Endothelial cell of umbilical vein (primary cell): ENCODE measurements around the gene ERMAP. TPM values are rescaled to one million over a fixed set of nuclear protein-coding genes. Genes with fewer than 3 reads are reported as not detected.
"Not testable (repeated sequence)": the region's sequence is repeated elsewhere in the genome, so short reads cannot be mapped to it uniquely, and the experiment has no call there.

ENCODE experiments used
- BruUV-seq: library from RNA; stranded (reverse); fragments of 400-500 nt; replicated peaks from 2 replicates; lab custom pipeline; 2021; lab: Mats Ljungman, UMichigan
- CTCF ChIA-PET: fragments of 300-600, 350-600 bp; sonication (Branson Sonifier 250); formaldehyde crosslinking; loops from one replicate; lab custom pipeline; 2021; ENCODE audit warnings: antibody characterized with exemption, inconsistent platforms; lab: Charles Lee
- POLR2A ChIA-PET: fragments of 300-600, 350-600 bp; sonication (Branson Sonifier 250); formaldehyde crosslinking; loops from one replicate; lab custom pipeline; 2021; ENCODE audit warnings: antibody characterized with exemption, inconsistent platforms; lab: Charles Lee
- DNase-seq: peaks from one replicate; pipeline ENCODE4 v3.0.0-alpha.2; 2011; ENCODE audit warnings: low read depth, low spot score
- FAIRE-seq: peaks from 2 replicates; lab custom pipeline; 2011; peaks lifted over from hg19 to GRCh38; lab: Jason Lieb, UNC
- H2AFZ ChIP-seq: 2 replicates; pipeline ENCODE4 v1.6.0; 2012; ENCODE audit warnings: low read depth, low read length, control low read depth, inconsistent platforms
- H3K27ac ChIP-seq: 2 replicates; pipeline ENCODE4 v1.5.1; 2011; ENCODE audit warnings: low read depth, mild to moderate bottlenecking, control low read depth, low read length, moderate library complexity; ENCODE audit not compliant: insufficient read depth
- H3K27me3 ChIP-seq, 2 experiments: 2 replicates each; pipeline versions ENCODE4 v1.6.0 to v1.6.1; 2011; ENCODE audit warnings: low read length in 2 of 2, mixed read lengths in 1 of 2; ENCODE audit not compliant: control insufficient read depth in 2 of 2, insufficient read depth in 2 of 2
- H3K36me3 ChIP-seq, 2 experiments: 2 replicates in 1 of 2; 3 replicates in 1 of 2; pipeline ENCODE4 v1.5.1; 2011; ENCODE audit warnings: low read length in 2 of 2, mild to moderate bottlenecking in 1 of 2, moderate library complexity in 1 of 2; ENCODE audit not compliant: control insufficient read depth in 2 of 2, insufficient read depth in 2 of 2; ENCODE audit errors: extremely low read depth in 1 of 2
- H3K4me1 ChIP-seq: 3 replicates; pipeline ENCODE4 v1.5.1; 2011; ENCODE audit warnings: mild to moderate bottlenecking, low read length; ENCODE audit not compliant: control insufficient read depth, insufficient read depth; ENCODE audit errors: extremely low read depth
- H3K4me2 ChIP-seq: 2 replicates; pipeline ENCODE4 v1.6.1; 2011; ENCODE audit warnings: low read length, control low read depth, mixed read lengths; ENCODE audit not compliant: insufficient read depth
- H3K4me3 ChIP-seq, 3 experiments: fragments of 200-600 bp in 1 of 3; sonication (generic), shearing (Covaris generic) in 1 of 3; replicated peaks in 1 of 3; 2 replicates each; pipeline ENCODE4 v1.5.1; 2011 to 2016; ENCODE audit warnings: control low read depth in 3 of 3, low read length in 3 of 3, mild to moderate bottlenecking in 2 of 3, inconsistent platforms in 1 of 3, low read depth in 1 of 3, moderate library complexity in 1 of 3; ENCODE audit not compliant: insufficient read depth in 1 of 3
- H3K79me2 ChIP-seq: 2 replicates; pipeline ENCODE4 v1.6.0; 2012; ENCODE audit warnings: low read length, inconsistent platforms; ENCODE audit not compliant: control insufficient read depth, insufficient read depth
- H3K9ac ChIP-seq: replicated peaks from 2 replicates; pipeline ENCODE3; 2011; ENCODE audit warnings: low read length, control low read depth; ENCODE audit not compliant: insufficient read depth; ENCODE audit errors: extremely low read depth
- H3K9me1 ChIP-seq: replicated peaks from 3 replicates; pipeline ENCODE4 v1.6.0; 2011; ENCODE audit warnings: mild to moderate bottlenecking, low read length; ENCODE audit not compliant: control insufficient read depth, insufficient read depth; ENCODE audit errors: extremely low read depth
- H3K9me3 ChIP-seq: replicated peaks from 2 replicates; pipeline ENCODE4 v1.5.1; 2012; ENCODE audit warnings: low read length, inconsistent platforms; ENCODE audit not compliant: control insufficient read depth, insufficient read depth
- H4K20me1 ChIP-seq: replicated peaks from 2 replicates; pipeline ENCODE3; 2011; ENCODE audit warnings: mild to moderate bottlenecking, low read length; ENCODE audit not compliant: control insufficient read depth, insufficient read depth; ENCODE audit errors: extremely low read depth
- EZH2 ChIP-seq: IDR thresholded peaks from 2 replicates; pipeline ENCODE4 v1.6.1; 2012; ENCODE audit warnings: borderline replicate concordance, low read depth, mild to moderate bottlenecking, moderate library complexity, low read length, inconsistent platforms; ENCODE audit not compliant: severe bottlenecking
- FOS ChIP-seq: IDR thresholded peaks from 2 replicates; pipeline ENCODE4 v1.6.1; 2011; ENCODE audit warnings: mild to moderate bottlenecking, low read length, moderate library complexity, borderline replicate concordance; ENCODE audit not compliant: insufficient read depth
- GATA2 ChIP-seq: IDR thresholded peaks from 2 replicates; pipeline ENCODE4 v1.7.0; 2011; ENCODE audit warnings: low read depth, mild to moderate bottlenecking, moderate library complexity, mixed read lengths, low read length; ENCODE audit not compliant: insufficient read length, insufficient read depth
- JUN ChIP-seq: IDR thresholded peaks from 2 replicates; pipeline ENCODE4 v1.6.1; 2011; ENCODE audit warnings: borderline replicate concordance, low read depth; ENCODE audit not compliant: insufficient read length, insufficient read depth
- MYC ChIP-seq: IDR thresholded peaks from one replicate; pipeline ENCODE4 v1.6.1; 2011; ENCODE audit warnings: mild to moderate bottlenecking, low read depth, low read length
- POLR2A ChIP-seq: IDR thresholded peaks from 2 replicates; pipeline ENCODE4 v1.6.1; 2012; ENCODE audit warnings: low read depth, mild to moderate bottlenecking, control low read depth, low read length
- POLR2AphosphoS5 ChIP-seq: IDR thresholded peaks from 2 replicates; pipeline ENCODE4 v1.6.1; 2012; ENCODE audit warnings: low read depth, mild to moderate bottlenecking, control low read depth, low read length, moderate library complexity; ENCODE audit not compliant: insufficient read depth
- dilution Hi-C: fragments of 300-500 bp; cut with MboI; formaldehyde crosslinking; loops from one replicate; pipeline ENCODE4 v1.15.0; 2019; ENCODE audit warnings: low sequenced_read_pairs; ENCODE audit not compliant: extremely low pct_ligation_motif_present
- intact Hi-C: fragments of 100-400 bp; cut with micrococcal nuclease; formaldehyde crosslinking; loops from one replicate; pipeline ENCODE4 v1.10.0; 2022
- polyA plus RNA-seq, 4 experiments: library from polyadenylated mRNA; depleted of rRNA in 3 of 4; stranded (reverse) in 3 of 4; unstranded in 1 of 4; fragments of >200 nt; gene quantifications; 2 replicates each; pipeline versions ENCODE4 v1.2.1 to v1.2.3, GENCODE V29; 2011 to 2012; ENCODE audit warnings: missing spikeins in 1 of 4
- total RNA-seq: library from RNA; stranded (reverse); gene quantifications from 2 replicates; pipeline ENCODE4 v1.2.3, GENCODE V29; 2021
- TF ChIP-seq, protein P1 (sequence below), 2 donors: IDR thresholded peaks; 1 replicate in 1 of 2; 2 replicates in 1 of 2; pipeline ENCODE4 v1.5.1; 2011; ENCODE audit warnings: low read length in 2 of 2, mild to moderate bottlenecking in 2 of 2, moderate library complexity in 2 of 2, control low read depth in 1 of 2, inconsistent platforms in 1 of 2, low read depth in 1 of 2; ENCODE audit not compliant: insufficient read depth in 1 of 2; ENCODE audit errors: extremely low read depth in 1 of 2
- TF ChIP-seq, protein P2 (sequence below): IDR thresholded peaks from 2 replicates; pipeline ENCODE4 v1.6.1; 2011; ENCODE audit not compliant: insufficient read depth, insufficient read length

ERMAP gene
- total and polyA plus RNA-seq, 2 donors (not counting 3 experiments of a cell fraction or from before 2014, with no cell fraction given): 7.8 to 8.6 TPM

DNA sequence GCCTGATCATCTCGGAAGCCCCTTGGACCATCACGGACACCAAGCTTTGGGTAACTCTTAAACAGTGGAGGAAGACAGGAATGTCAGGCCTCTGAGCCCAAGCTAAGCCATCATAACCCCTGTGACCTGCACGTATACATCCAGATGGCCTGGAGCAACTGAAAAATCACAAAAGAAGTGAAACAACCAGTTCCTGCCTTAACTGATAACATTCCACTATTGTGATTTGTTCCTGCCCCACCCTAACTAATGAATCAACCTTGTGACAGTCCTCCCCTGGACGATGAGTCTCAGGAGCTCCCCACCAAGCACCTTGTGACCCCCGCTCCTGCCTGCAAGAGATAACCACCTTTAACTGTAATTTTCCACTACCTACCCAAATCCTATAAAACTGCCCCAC is 42.4 kb downstream of the ERMAP start:
- H3K4me3 ChIP-seq, POLR2A ChIA-PET, DNase-seq, BruUV-seq, H2AFZ ChIP-seq, H3K9me1 ChIP-seq, H3K36me3 ChIP-seq, FAIRE-seq, H3K27ac ChIP-seq, H3K9me3 ChIP-seq, H3K4me2 ChIP-seq, H4K20me1 ChIP-seq, H3K9ac ChIP-seq, H3K79me2 ChIP-seq, H3K4me1 ChIP-seq, dilution Hi-C loops, intact Hi-C loops: not testable (repeated sequence)
- CTCF ChIA-PET: interaction anchor here (1.3 kb wide), 1 partner anchor 54 kb away, joined by 3 read pairs; no protein-coding TSS in a partner anchor
- peaks cover 9 to 14% of the 10 kb centered on the region in 2 experiments for H3K27me3 ChIP-seq

DNA sequence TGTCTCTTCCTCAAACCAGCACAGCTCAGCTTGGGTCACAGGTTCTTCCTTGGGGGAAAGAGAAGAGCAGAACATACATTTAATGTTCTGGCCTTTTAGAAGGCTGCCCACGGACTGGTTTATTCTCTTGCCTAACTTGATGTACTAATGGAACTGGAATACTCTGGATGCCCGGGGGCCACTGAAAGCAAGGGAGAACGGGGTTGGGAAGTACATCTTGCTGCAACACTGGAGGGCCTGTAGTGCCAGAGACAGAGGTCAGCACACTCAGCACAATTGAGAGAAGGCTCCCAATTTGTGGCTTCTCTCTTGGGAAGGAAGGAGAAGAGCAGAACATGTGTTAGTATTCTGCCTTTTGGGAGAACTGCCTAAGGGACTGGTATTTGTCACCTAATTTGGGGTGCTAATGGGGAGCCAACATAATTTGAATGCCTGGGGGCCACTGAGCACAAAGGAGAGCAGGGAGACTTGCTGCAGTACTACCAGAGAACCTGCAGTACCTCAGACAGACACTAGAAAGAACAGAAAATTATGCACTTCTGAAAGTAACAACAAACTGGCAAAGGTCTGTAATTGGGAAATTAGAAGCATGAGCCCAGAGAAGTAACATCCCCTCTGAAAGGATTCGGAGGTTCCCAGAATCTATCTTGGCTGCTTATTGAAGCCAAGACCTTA is 43.6 kb downstream of the ERMAP start:
- no peaks in the 10 kb centered on the region for H3K9me1 ChIP-seq
- H3K4me2 ChIP-seq: no peak overlapping the region
- no peak for FAIRE-seq
- H3K27me3 ChIP-seq: peaks cover 9 to 18% of the 10 kb centered on the region in 2 experiments
- ChIA-PET POLR2A (no interaction called here), CTCF (no interaction called here)
- no peak overlapping the region for H3K4me3 ChIP-seq
- H3K4me1 ChIP-seq: no peaks in the 10 kb centered on the region
- TF ChIP-seq POLR2A: no peak
- TF ChIP-seq EZH2: no peak
- TF ChIP-seq GATA2: no peak
- no peak for TF ChIP-seq FOS
- TF ChIP-seq, protein P1, sequence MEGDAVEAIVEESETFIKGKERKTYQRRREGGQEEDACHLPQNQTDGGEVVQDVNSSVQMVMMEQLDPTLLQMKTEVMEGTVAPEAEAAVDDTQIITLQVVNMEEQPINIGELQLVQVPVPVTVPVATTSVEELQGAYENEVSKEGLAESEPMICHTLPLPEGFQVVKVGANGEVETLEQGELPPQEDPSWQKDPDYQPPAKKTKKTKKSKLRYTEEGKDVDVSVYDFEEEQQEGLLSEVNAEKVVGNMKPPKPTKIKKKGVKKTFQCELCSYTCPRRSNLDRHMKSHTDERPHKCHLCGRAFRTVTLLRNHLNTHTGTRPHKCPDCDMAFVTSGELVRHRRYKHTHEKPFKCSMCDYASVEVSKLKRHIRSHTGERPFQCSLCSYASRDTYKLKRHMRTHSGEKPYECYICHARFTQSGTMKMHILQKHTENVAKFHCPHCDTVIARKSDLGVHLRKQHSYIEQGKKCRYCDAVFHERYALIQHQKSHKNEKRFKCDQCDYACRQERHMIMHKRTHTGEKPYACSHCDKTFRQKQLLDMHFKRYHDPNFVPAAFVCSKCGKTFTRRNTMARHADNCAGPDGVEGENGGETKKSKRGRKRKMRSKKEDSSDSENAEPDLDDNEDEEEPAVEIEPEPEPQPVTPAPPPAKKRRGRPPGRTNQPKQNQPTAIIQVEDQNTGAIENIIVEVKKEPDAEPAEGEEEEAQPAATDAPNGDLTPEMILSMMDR (IDR thresholded peaks at IDR 0.05; ENCODE audit: extremely low read depth in 1 of 2, insufficient read depth in 1 of 2, low read depth in 1 of 2, low read length in 2 of 2): no peak
- no peak for TF ChIP-seq POLR2AphosphoS5
- no peak for TF ChIP-seq MYC
- TF ChIP-seq JUN: no peak
- TF ChIP-seq, protein P2, sequence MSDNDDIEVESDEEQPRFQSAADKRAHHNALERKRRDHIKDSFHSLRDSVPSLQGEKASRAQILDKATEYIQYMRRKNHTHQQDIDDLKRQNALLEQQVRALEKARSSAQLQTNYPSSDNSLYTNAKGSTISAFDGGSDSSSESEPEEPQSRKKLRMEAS: no peak
- no peak overlapping the region for H3K27ac ChIP-seq
- intact Hi-C loops: no loop called here
- no peak overlapping the region for H2AFZ ChIP-seq
- no peak overlapping the region for H3K9ac ChIP-seq
- H4K20me1 ChIP-seq: no peaks in the 10 kb centered on the region
- no peak for DNase-seq
- no peaks in the 10 kb centered on the region for H3K36me3 ChIP-seq
- no TSS peak for BruUV-seq
- dilution Hi-C loops: no loop called here
- H3K9me3 ChIP-seq: no peaks in the 10 kb centered on the region
- H3K79me2 ChIP-seq: no peaks in the 10 kb centered on the region
